ENCODE measurements around the gene CRACR2B.

- TF ChIP-seq CTCF (IDR thresholded peaks at IDR 0.05; ENCODE audit: insufficient read depth, low read length, poor library complexity, severe bottlenecking) (no peak), EZH2phosphoT487 (conservative IDR thresholded peaks at IDR 0.05; ENCODE audit: low read length) (no peak)
Observed at GRCh38 chr11:852762-853161, 25.0 kb downstream of the CRACR2B start.
